Trophoblast cell (in vitro differentiated cells and primary cell): ENCODE data around the gene FAU.

Experiments
- DNase-seq, 2 donors: peaks; one replicate each; pipeline ENCODE4 v3.0.0-alpha.2; 2016
- H2AFZ ChIP-seq: 2 replicates; pipeline ENCODE4 v1.6.1; 2013; ENCODE audit warnings: low read length, moderate library complexity, mild to moderate bottlenecking; ENCODE audit not compliant: insufficient read depth, poor library complexity
- H2AK5ac ChIP-seq: 2 replicates; pipeline ENCODE4 v1.6.1; 2013; ENCODE audit warnings: mild to moderate bottlenecking, low read length
- H2BK120ac ChIP-seq: 2 replicates; pipeline ENCODE4 v1.6.1; 2013; ENCODE audit warnings: low read length, mild to moderate bottlenecking, moderate library complexity; ENCODE audit not compliant: insufficient read depth, poor library complexity
- H2BK12ac ChIP-seq: 2 replicates; pipeline ENCODE4 v1.6.1; 2013; ENCODE audit warnings: mild to moderate bottlenecking, low read length, moderate library complexity
- H2BK5ac ChIP-seq: 2 replicates; pipeline ENCODE4 v1.6.1; 2013; ENCODE audit warnings: low read length, low read depth, moderate library complexity, mild to moderate bottlenecking; ENCODE audit not compliant: poor library complexity
- H3K14ac ChIP-seq: 2 replicates; pipeline ENCODE4 v1.6.1; 2013; ENCODE audit warnings: mild to moderate bottlenecking, low read length
- H3K18ac ChIP-seq: 2 replicates; pipeline ENCODE4 v1.6.1; 2013; ENCODE audit warnings: mild to moderate bottlenecking, low read length
- H3K23ac ChIP-seq: 2 replicates; pipeline ENCODE4 v1.6.1; 2013; ENCODE audit warnings: low read length
- H3K27ac ChIP-seq: 2 replicates; pipeline ENCODE4 v1.5.1; 2013; ENCODE audit warnings: low read depth, mild to moderate bottlenecking, inconsistent platforms, low read length, moderate library complexity
- H3K27me3 ChIP-seq: 2 replicates; pipeline ENCODE4 v1.6.1; 2013; ENCODE audit warnings: inconsistent platforms, mild to moderate bottlenecking, low read length, moderate library complexity; ENCODE audit not compliant: insufficient read depth
- H3K36me3 ChIP-seq, 2 experiments: 1 replicate in 1 of 2; 2 replicates in 1 of 2; pipeline ENCODE4 v1.6.1; 2013; ENCODE audit warnings: low read length in 2 of 2, mild to moderate bottlenecking in 2 of 2, moderate library complexity in 1 of 2; ENCODE audit not compliant: insufficient read depth in 2 of 2, control insufficient read depth in 1 of 2
- H3K4ac ChIP-seq: 2 replicates; pipeline ENCODE4 v1.6.1; 2013; ENCODE audit warnings: low read depth, mild to moderate bottlenecking, low read length, moderate library complexity
- H3K4me1 ChIP-seq, 2 experiments: 1 replicate in 1 of 2; 2 replicates in 1 of 2; pipeline ENCODE4 v1.6.1; 2013; ENCODE audit warnings: low read length in 2 of 2, mild to moderate bottlenecking in 2 of 2, moderate library complexity in 1 of 2; ENCODE audit not compliant: insufficient read depth in 2 of 2, control insufficient read depth in 1 of 2
- H3K4me2 ChIP-seq: 2 replicates; pipeline ENCODE4 v1.6.1; 2013; ENCODE audit warnings: inconsistent platforms, mild to moderate bottlenecking, low read length, moderate library complexity
- H3K4me3 ChIP-seq: 2 replicates; pipeline ENCODE4 v1.5.1; 2013; ENCODE audit warnings: mild to moderate bottlenecking, low read depth, low read length, inconsistent platforms
- H3K79me1 ChIP-seq: one replicate; pipeline ENCODE4 v1.6.1; 2013; ENCODE audit warnings: low read length
- H3K79me2 ChIP-seq: 2 replicates; pipeline ENCODE4 v1.6.1; 2013; ENCODE audit warnings: low read length, mild to moderate bottlenecking; ENCODE audit not compliant: control insufficient read depth, insufficient read depth, poor library complexity
- H3K9ac ChIP-seq: 2 replicates; pipeline ENCODE4 v1.6.1; 2013; ENCODE audit warnings: mild to moderate bottlenecking, low read length
- H3K9me3 ChIP-seq: 2 replicates; pipeline ENCODE4 v1.6.1; 2013; ENCODE audit warnings: low read depth, mild to moderate bottlenecking, control low read depth, inconsistent platforms, low read length; ENCODE audit not compliant: insufficient read depth
- H4K12ac ChIP-seq: 2 replicates; pipeline ENCODE4 v1.6.1; 2013; ENCODE audit warnings: low read depth, mild to moderate bottlenecking, low read length, moderate library complexity
- H4K8ac ChIP-seq: 2 replicates; pipeline ENCODE4 v1.6.1; 2013; ENCODE audit warnings: low read depth, mild to moderate bottlenecking, low read length, moderate library complexity
- H4K91ac ChIP-seq: one replicate; pipeline ENCODE4 v1.6.1; 2013; ENCODE audit warnings: low read depth, mild to moderate bottlenecking, low read length, moderate library complexity
- WGBS: extraction: QIAGEN DNeasy Blood & Tissue Kit; methylation state at CpG from one replicate; pipeline ENCODE4 v1.1.7; 2013; ENCODE audit warnings: missing lambda C conversion rate; ENCODE audit not compliant: insufficient read length, insufficient coverage; ENCODE audit errors: extremely low coverage; 5-methylcytosine and 5-hydroxymethylcytosine counted together

FAU gene

GRCh38 chr11:65078786-65079342, 43.1 kb downstream of the FAU start:
- DNase-seq = no peak
- WGBS = no CpG with 5 or more reads among the region's 9 CpGs
- no peak overlapping the region for H2BK5ac ChIP-seq

DNA sequence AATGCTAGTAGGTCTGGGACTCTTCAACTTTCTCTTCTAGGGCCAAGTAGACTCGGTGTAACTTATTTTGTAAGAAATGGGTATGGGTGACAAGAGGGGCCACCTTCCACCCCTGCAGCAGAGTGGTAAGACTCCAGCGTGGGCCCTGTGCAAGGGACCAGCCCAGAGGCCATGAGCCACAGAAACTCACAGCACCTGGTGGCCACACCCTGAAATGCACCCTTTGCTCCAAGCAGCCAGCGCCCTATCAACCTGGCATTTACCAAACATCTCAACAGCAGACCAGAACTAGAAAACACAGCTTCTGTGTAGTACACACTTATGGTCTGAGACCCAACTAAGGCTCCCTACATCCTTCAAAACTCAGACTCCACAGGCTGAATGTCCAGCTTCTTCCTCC, 43.8 kb downstream of the FAU start:
- Histone ChIP-seq H3K14ac (no peak overlapping the region), H3K27ac (no peak overlapping the region), H2BK5ac (no peak overlapping the region), H2AFZ (no peak overlapping the region), H4K8ac (no peak overlapping the region), H2BK12ac (no peak overlapping the region), H3K4me3 (no peak overlapping the region), H3K9ac (no peak overlapping the region), H3K4me2 (no peak overlapping the region), H3K9me3 (no peaks in the 10 kb centered on the region), H2BK120ac (no peak overlapping the region), H3K4ac (no peak overlapping the region), H3K18ac (no peak overlapping the region), H3K27me3 (no peaks in the 10 kb centered on the region), H4K91ac (no peak overlapping the region), H4K12ac (no peak overlapping the region), H2AK5ac (no peak overlapping the region), H3K36me3 (peaks cover 32 to 41% of the 10 kb centered on the region in 2 experiments), H3K79me2 (peaks cover 2% of the 10 kb centered on the region), H3K23ac (no peak overlapping the region), H3K4me1 (peaks cover 1 to 2% of the 10 kb centered on the region in 2 experiments), H3K79me1 (no peaks in the 10 kb centered on the region)
- peak; percentile 6 to 71 for DNase-seq
- WGBS = no CpG with 5 or more reads among the region's 3 CpGs

More at GRCh38 chr11:65078786-65079342, 43.1 kb downstream of the FAU start:
- no peak overlapping the region for H3K23ac ChIP-seq
- H4K12ac ChIP-seq = no peak overlapping the region
- H3K4me3 ChIP-seq = no peak overlapping the region
- no peak overlapping the region for H3K27ac ChIP-seq
- H3K9me3 ChIP-seq = no peaks in the 10 kb centered on the region
- no peaks in the 10 kb centered on the region for H3K27me3 ChIP-seq
- no peak overlapping the region for H4K8ac ChIP-seq
- H4K91ac ChIP-seq = no peak overlapping the region
- H3K4me2 ChIP-seq = no peak overlapping the region
- no peak overlapping the region for H2BK12ac ChIP-seq
- peaks cover 2% of the 10 kb centered on the region for H3K79me1 ChIP-seq
- no peak overlapping the region for H3K14ac ChIP-seq
- peaks cover 8% of the 10 kb centered on the region for H3K79me2 ChIP-seq
- H3K4me1 ChIP-seq = peaks cover 4 to 5% of the 10 kb centered on the region in 2 experiments
- no peak overlapping the region for H2AK5ac ChIP-seq
- no peak overlapping the region for H2AFZ ChIP-seq
- H3K18ac ChIP-seq = no peak overlapping the region
- peaks cover 32 to 41% of the 10 kb centered on the region in 2 experiments for H3K36me3 ChIP-seq
- no peak overlapping the region for H3K9ac ChIP-seq
- no peak overlapping the region for H3K4ac ChIP-seq
- H2BK120ac ChIP-seq = no peak overlapping the region

DNA sequence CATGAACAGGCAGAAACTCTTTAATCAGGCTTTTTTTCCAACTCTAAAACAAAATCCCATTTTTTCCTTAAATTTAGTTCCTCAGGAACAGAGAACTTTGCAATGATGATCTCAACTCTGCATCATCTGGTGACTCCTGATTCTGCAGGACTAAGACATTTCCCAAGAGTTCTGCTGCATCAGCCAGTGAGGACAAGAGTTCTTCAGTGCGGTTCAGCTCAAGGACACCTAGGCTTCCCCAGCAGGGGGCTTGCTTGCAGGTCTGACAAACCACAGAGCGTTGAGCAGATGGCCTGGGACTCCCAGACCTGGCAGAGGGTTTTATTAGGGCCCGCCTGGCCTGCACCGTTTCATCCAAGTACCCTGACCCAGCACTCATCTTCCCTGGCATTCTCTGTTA, 44.5 kb downstream of the FAU start:
- Histone ChIP-seq H4K91ac (no peak overlapping the region), H3K4me2 (no peak overlapping the region), H2BK5ac (no peak overlapping the region), H3K9me3 (no peaks in the 10 kb centered on the region), H3K36me3 (peaks cover 32 to 41% of the 10 kb centered on the region in 2 experiments), H3K27me3 (no peaks in the 10 kb centered on the region), H3K4me3 (no peak overlapping the region), H3K18ac (no peak overlapping the region), H3K9ac (no peak overlapping the region), H3K4ac (no peak overlapping the region), H3K4me1 (no peaks in the 10 kb centered on the region), H3K27ac (no peak overlapping the region), H2AK5ac (no peak overlapping the region), H4K12ac (no peak overlapping the region), H2BK120ac (no peak overlapping the region), H2BK12ac (no peak overlapping the region), H3K79me1 (no peaks in the 10 kb centered on the region), H3K14ac (no peak overlapping the region), H4K8ac (no peak overlapping the region), H3K23ac (no peak overlapping the region), H3K79me2 (no peaks in the 10 kb centered on the region), H2AFZ (no peak overlapping the region)
- no CpG with 5 or more reads among the region's 4 CpGs for WGBS
- DNase-seq = no peak

DNA sequence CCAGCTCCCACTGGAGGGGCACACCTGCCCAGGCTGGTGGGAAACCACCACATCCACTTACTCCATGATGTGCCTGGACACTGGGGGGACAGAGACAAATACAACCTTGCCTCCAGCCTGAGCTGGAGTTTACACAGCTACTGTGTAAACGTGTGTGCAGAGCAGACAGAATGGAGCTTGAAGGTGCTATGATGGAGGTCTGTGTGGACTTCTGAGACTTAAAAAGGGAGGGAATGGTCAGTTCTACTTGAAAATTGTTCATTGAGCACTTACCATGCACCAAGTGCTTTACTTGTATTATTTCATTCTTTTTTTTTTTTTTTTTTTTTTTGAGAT, 49.3 kb downstream of the FAU start:
- Histone ChIP-seq H2AK5ac (no peak overlapping the region), H3K23ac (no peak overlapping the region), H2AFZ (no peak overlapping the region), H3K4me2 (no peak overlapping the region), H3K9me3 (no peaks in the 10 kb centered on the region), H3K4me1 (no peaks in the 10 kb centered on the region), H3K27me3 (no peaks in the 10 kb centered on the region), H3K4ac (no peak overlapping the region), H4K8ac (no peak overlapping the region), H4K91ac (no peak overlapping the region), H3K79me1 (no peaks in the 10 kb centered on the region), H4K12ac (no peak overlapping the region), H3K79me2 (no peaks in the 10 kb centered on the region), H2BK5ac (no peak overlapping the region), H3K36me3 (peaks cover 9 to 10% of the 10 kb centered on the region in 2 experiments), H3K4me3 (no peak overlapping the region), H2BK120ac (no peak overlapping the region), H3K9ac (no peak overlapping the region), H3K18ac (no peak overlapping the region), H3K14ac (no peak overlapping the region), H2BK12ac (no peak overlapping the region), H3K27ac (no peak overlapping the region)
- no CpG with 5 or more reads among the region's 1 CpG for WGBS
- DNase-seq = no peak
